HCT116 (cell line): ENCODE data around the gene NECAB3. TPM values are rescaled to one million over a fixed set of nuclear protein-coding genes. Genes with fewer than 3 reads are reported as not detected.

Source experiments
- ATAC-seq: fragments of 200-7000 bp; cut with Tn5 transposase; 2 replicates; pipeline ENCODE4 v1.9.1; 2020; ENCODE audit warnings: mild to moderate bottlenecking, moderate library complexity
- BruUV-seq: library from RNA; stranded (reverse); fragments of 400-500 nt; replicated peaks from 2 replicates; lab custom pipeline; 2021; lab: Mats Ljungman, UMichigan
- CTCF ChIA-PET: fragments of 300-600 bp; sonication (Branson Sonifier 250); formaldehyde crosslinking; loops from one replicate; lab custom pipeline; 2021; ENCODE audit warnings: antibody characterized with exemption; lab: Charles Lee
- POLR2A ChIA-PET: fragments of 300-600, 350-600 bp; sonication (Branson Sonifier 250); formaldehyde crosslinking; loops from one replicate; lab custom pipeline; 2021; ENCODE audit warnings: antibody characterized with exemption; lab: Charles Lee
- RAD21 ChIA-PET, 2 experiments: fragments of 300-600 bp; sonication (Branson Sonifier 250); formaldehyde crosslinking; loops; one replicate each; lab custom pipeline; 2023; ENCODE audit warnings: low total read pairs in 2 of 2; ENCODE audit not compliant: uncharacterized antibody in 2 of 2, unreplicated experiment in 2 of 2, low non-redundant PET in 1 of 2; lab: Charles Lee
- DNase-seq: peaks from one replicate; pipeline ENCODE4 v3.0.0-alpha.2; 2010; ENCODE audit warnings: low read depth, low spot score
- H2AFZ ChIP-seq: fragments of 200-600 bp; shearing (Covaris generic), sonication (generic); 2 replicates; pipeline ENCODE4 v1.6.1; 2017; ENCODE audit warnings: low read depth, mixed run types, mixed read lengths, antibody characterized with exemption, low read length; ENCODE audit not compliant: poor library complexity, severe bottlenecking
- H3K27ac ChIP-seq: 2 replicates; pipeline ENCODE4 v1.5.1; 2012; ENCODE audit warnings: low read depth, low read length
- H3K27me3 ChIP-seq: fragments of 200-600 bp; sonication (generic); 2 replicates; pipeline ENCODE4 v1.6.1; 2016; ENCODE audit warnings: mixed run types, low read length, mixed read lengths; ENCODE audit not compliant: insufficient read depth
- H3K36me3 ChIP-seq, 2 experiments: fragments of 200-500 bp in 1 of 2; fragments of 200-600 bp in 1 of 2; sonication (Bioruptor generic) in 1 of 2; sonication (generic) in 1 of 2; 2 replicates each; pipeline versions ENCODE4 v1.5.1 to v1.6.1; 2014 to 2016; ENCODE audit warnings: low read length in 2 of 2, inconsistent platforms in 1 of 2, mixed read lengths in 1 of 2, mixed run types in 1 of 2; ENCODE audit not compliant: insufficient read depth in 2 of 2, control insufficient read depth in 1 of 2
- H3K4me1 ChIP-seq, 2 experiments: fragments of 200-600 bp in 1 of 2; sonication (generic) in 1 of 2; 2 replicates each; pipeline versions ENCODE4 v1.5.1 to v1.6.1; 2012 to 2017; ENCODE audit warnings: low read length in 2 of 2, inconsistent platforms in 1 of 2, mild to moderate bottlenecking in 1 of 2, mixed read lengths in 1 of 2, mixed run types in 1 of 2, moderate library complexity in 1 of 2; ENCODE audit not compliant: insufficient read depth in 2 of 2, control insufficient read depth in 1 of 2
- H3K4me2 ChIP-seq: fragments of 200-600 bp; sonication (generic); 2 replicates; pipeline ENCODE4 v1.6.1; 2017; ENCODE audit warnings: mixed run types, low read length, mixed read lengths
- H3K4me3 ChIP-seq, 2 experiments: fragments of 200-600 bp in 1 of 2; sonication (generic) in 1 of 2; replicated peaks in 1 of 2; 2 replicates each; pipeline ENCODE4 v1.5.1; 2011 to 2016; ENCODE audit warnings: low read length in 2 of 2, control low read depth in 1 of 2, low read depth in 1 of 2, mild to moderate bottlenecking in 1 of 2, mixed read lengths in 1 of 2, mixed run types in 1 of 2
- H3K79me2 ChIP-seq: fragments of 200-600 bp; sonication (generic); 2 replicates; pipeline ENCODE4 v1.6.1; 2017; ENCODE audit warnings: mild to moderate bottlenecking, mixed run types, low read length, moderate library complexity, mixed read lengths; ENCODE audit not compliant: insufficient read depth
- H3K9ac ChIP-seq: fragments of 200-600 bp; sonication (generic); 2 replicates; pipeline ENCODE4 v1.6.1; 2016; ENCODE audit warnings: low read length, mixed read lengths
- H3K9me2 ChIP-seq: fragments of 200-600 bp; sonication (generic), shearing (Covaris generic); 2 replicates; pipeline ENCODE4 v1.6.1; 2017; ENCODE audit warnings: mixed run types, mild to moderate bottlenecking, moderate library complexity; ENCODE audit not compliant: insufficient read depth
- H3K9me3 ChIP-seq, 2 experiments: fragments of 200-500 bp in 1 of 2; fragments of 200-600 bp in 1 of 2; sonication (Bioruptor generic) in 1 of 2; sonication (generic) in 1 of 2; 2 replicates each; pipeline ENCODE4 v1.6.1; 2014 to 2017; ENCODE audit warnings: low read length in 2 of 2, mixed read lengths in 2 of 2, inconsistent platforms in 1 of 2, low read depth in 1 of 2, mild to moderate bottlenecking in 1 of 2, mixed run types in 1 of 2, moderate library complexity in 1 of 2; ENCODE audit not compliant: control insufficient read depth in 1 of 2, insufficient read depth in 1 of 2
- H4K20me1 ChIP-seq: fragments of 200-600 bp; sonication (generic), shearing (Covaris generic); 2 replicates; pipeline ENCODE4 v1.6.1; 2017; ENCODE audit warnings: mixed run types, mild to moderate bottlenecking, moderate library complexity; ENCODE audit not compliant: insufficient read depth
- ATF3 ChIP-seq: IDR thresholded peaks from 2 replicates; pipeline ENCODE4 v1.6.1; 2012
- CEBPB ChIP-seq: IDR thresholded peaks from 2 replicates; pipeline ENCODE4 v1.6.1; 2012; ENCODE audit warnings: low read depth
- CTCF ChIP-seq, 3 experiments: fragments of 200-600 bp in 1 of 3; sonication (generic) in 1 of 3; IDR thresholded peaks in 2 of 3; conservative IDR thresholded peaks in 1 of 3; 2 replicates each; pipeline ENCODE4 v1.5.1; 2012 to 2017; ENCODE audit warnings: low read depth in 2 of 3, low read length in 2 of 3, antibody characterized with exemption in 1 of 3, borderline replicate concordance in 1 of 3, control low read depth in 1 of 3, mild to moderate bottlenecking in 1 of 3, mixed read lengths in 1 of 3, mixed run types in 1 of 3, moderate library complexity in 1 of 3; ENCODE audit not compliant: insufficient read depth in 1 of 3
- EGR1 ChIP-seq: IDR thresholded peaks from 2 replicates; pipeline ENCODE4 v1.6.1; 2012; ENCODE audit warnings: low read depth
- ELF1 ChIP-seq: IDR thresholded peaks from 2 replicates; pipeline ENCODE4 v1.6.1; 2012; ENCODE audit warnings: low read depth, borderline replicate concordance
- EZH2 ChIP-seq: fragments of 200-600 bp; sonication (generic); IDR thresholded peaks from 2 replicates; pipeline ENCODE4 v1.6.1; 2017; ENCODE audit warnings: antibody characterized with exemption, mixed run types
- FOSL1 ChIP-seq: IDR thresholded peaks from 2 replicates; pipeline ENCODE4 v1.6.1; 2012; ENCODE audit warnings: low read depth
- JUND ChIP-seq: IDR thresholded peaks from 2 replicates; pipeline ENCODE4 v1.6.1; 2012
- MAX ChIP-seq: IDR thresholded peaks from 2 replicates; pipeline ENCODE4 v1.6.1; 2012
- POLR2A ChIP-seq: IDR thresholded peaks from 2 replicates; pipeline ENCODE4 v1.7.0; 2011; ENCODE audit warnings: borderline replicate concordance; ENCODE audit not compliant: insufficient read depth, insufficient read length; ENCODE audit errors: extremely low read depth
- RAD21 ChIP-seq: IDR thresholded peaks from 2 replicates; pipeline ENCODE4 v1.6.1; 2012; ENCODE audit warnings: low read depth, mild to moderate bottlenecking
- SP1 ChIP-seq: IDR thresholded peaks from 2 replicates; pipeline ENCODE4 v1.6.1; 2012; ENCODE audit warnings: low read depth
- SRF ChIP-seq: IDR thresholded peaks from 2 replicates; pipeline ENCODE4 v1.6.1; 2012; ENCODE audit warnings: low read depth
- ZBTB33 ChIP-seq: IDR thresholded peaks from 2 replicates; pipeline ENCODE4 v1.6.1; 2011; ENCODE audit warnings: mild to moderate bottlenecking, low read length, moderate library complexity; ENCODE audit not compliant: insufficient replicate concordance; ENCODE audit errors: extremely low read depth
- ZFX ChIP-seq: fragments of 450-650 bp; IDR thresholded peaks from 2 replicates; pipeline ENCODE4 v1.6.1; 2017
- ZNF274 ChIP-seq: fragments of 200-500 bp; sonication (Bioruptor generic); IDR thresholded peaks from 2 replicates; pipeline ENCODE4 v1.6.1; 2014; ENCODE audit warnings: mild to moderate bottlenecking, low read depth, low read length, inconsistent platforms
- intact Hi-C: fragments of 100-400 bp; cut with micrococcal nuclease; formaldehyde crosslinking; loops from 2 replicates; pipeline ENCODE4 v1.10.0; 2022
- total RNA-seq: library from RNA; stranded (reverse); gene quantifications from one replicate; pipeline ENCODE4 v1.2.1, GENCODE V29; 2021; ENCODE audit not compliant: unreplicated experiment

NECAB3 gene
- total RNA-seq, 1 experiment from 2014 or later: 48.1 TPM

- Histone ChIP-seq H2AFZ (no peak overlapping the region), H3K9me2 (no peaks in the 10 kb centered on the region), H3K4me1 (peaks cover 0 to 16% of the 10 kb centered on the region in 2 experiments; a peak in 1 of 4 replicates), H3K36me3 (peaks cover 0 to 3% of the 10 kb centered on the region in 2 experiments; a peak in 1 of 4 replicates), H3K27me3 (no peaks in the 10 kb centered on the region), H3K79me2 (no peaks in the 10 kb centered on the region), H3K27ac (no peak overlapping the region), H4K20me1 (no peaks in the 10 kb centered on the region), H3K9ac (no peak overlapping the region)
- ChIA-PET RAD21 (interaction anchor here (0.6 to 1.1 kb wide), 3 partner anchors 79 to 237 kb away, joined by 3 to 5 read pairs (median 4); no protein-coding TSS in a partner anchor), POLR2A (interaction anchor here (1.5 kb wide), 1 partner anchor 10 kb away, joined by 6 read pairs; no protein-coding TSS in a partner anchor)
- intact Hi-C loops: loop anchor here (2.0 to 10.0 kb wide), 3 partner anchors 137 to 471 kb away; no protein-coding TSS in a partner anchor
- BruUV-seq: TSS peak; percentile 3
- ATAC-seq: peak; percentile 15; the same call in 1 of the 2 replicates
- TF ChIP-seq JUND: no peak
- no peak for TF ChIP-seq SP1
- TF ChIP-seq POLR2A: no peak
- no peak for TF ChIP-seq FOSL1
- no peak for TF ChIP-seq RAD21
- no peak for TF ChIP-seq SRF
- TF ChIP-seq CEBPB: no peak
- TF ChIP-seq MAX: no peak
- no peak for TF ChIP-seq ELF1
- TF ChIP-seq ZNF274: no peak
- no peak for TF ChIP-seq ATF3
- no peak for TF ChIP-seq ZBTB33
- no peak for TF ChIP-seq ZFX
- no peak for TF ChIP-seq EZH2
- no peak for TF ChIP-seq CTCF (IDR thresholded peaks at IDR 0.05 in 2 of 3, conservative IDR thresholded peaks at IDR 0.05 in 1 of 3; ENCODE audit: borderline replicate concordance in 1 of 3, insufficient read depth in 1 of 3, low read depth in 2 of 3, low read length in 2 of 3)
- no peak; the same call in 1 of the 2 replicates for TF ChIP-seq EGR1
- TF ChIP-seq, all 23 proteins: peak for 0
- CTCF ChIA-PET: interaction anchor here (1.0 to 2.1 kb wide), 5 partner anchors 10 to 252 kb away, joined by 3 to 13 read pairs (median 6); partner anchors contain the start of gene CDK5RAP1
- no peaks in the 10 kb centered on the region for H3K9me3 ChIP-seq
- DNase-seq: no peak
- H3K4me3 ChIP-seq: no peak overlapping the region
- H3K4me2 ChIP-seq: no peak overlapping the region
Observed at GRCh38 chr20:33653900-33654596, 20.2 kb downstream of the NECAB3 start.
